ENCODE results near the gene YWHAB.
"Not testable (repeated sequence)": the region's sequence is repeated elsewhere in the genome, so short reads cannot be mapped to it uniquely, and the experiment has no call there.

YWHAB gene

DNA sequence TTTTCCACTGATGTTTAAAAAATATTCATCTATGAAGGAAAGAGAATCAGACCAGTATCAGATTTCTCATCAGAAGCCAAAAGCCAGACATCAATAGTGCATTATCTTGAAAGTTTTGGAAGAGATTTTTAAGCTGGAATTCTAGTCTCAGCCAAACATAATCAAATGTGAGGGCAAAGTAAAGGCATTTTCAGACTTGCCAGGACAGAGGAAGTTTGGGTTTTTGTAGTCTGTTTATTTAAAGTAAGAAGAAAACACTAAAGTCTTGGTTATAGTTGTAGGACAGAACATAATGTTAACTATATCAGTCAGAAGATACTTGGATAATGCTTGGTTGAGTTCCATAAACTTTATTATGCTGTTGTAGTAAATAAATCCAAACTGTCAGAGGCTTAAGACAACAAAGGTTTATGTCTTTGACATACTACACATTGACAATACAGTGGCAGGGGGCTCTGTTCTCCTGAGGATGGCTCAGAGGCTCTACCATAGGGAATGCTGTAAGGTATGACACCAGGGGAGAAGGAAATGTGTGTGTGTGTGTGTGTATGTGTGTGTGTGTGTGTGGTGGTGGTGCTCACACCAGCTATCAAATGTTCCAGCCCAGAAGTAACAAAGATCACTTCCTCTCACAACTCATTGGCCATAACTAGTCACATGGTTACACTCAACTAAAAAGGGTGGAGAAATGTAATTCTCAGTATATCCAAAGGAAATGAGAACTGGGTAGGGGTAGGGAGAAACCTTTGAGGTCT is 26.7 kb upstream of the YWHAB start:
- no peak overlapping the region for H3K4me3 Mint-ChIP-seq
- peaks cover 31% of the 10 kb centered on the region for H3K4me1 Mint-ChIP-seq
- no peak for DNase-seq
- no peaks in the 10 kb centered on the region for H3K27me3 Mint-ChIP-seq
- no peak for ATAC-seq
- H3K27ac Mint-ChIP-seq = no peak overlapping the region
- H3K9me3 Mint-ChIP-seq = peaks cover 0 to 4% of the 10 kb centered on the region in 2 donors

DNA sequence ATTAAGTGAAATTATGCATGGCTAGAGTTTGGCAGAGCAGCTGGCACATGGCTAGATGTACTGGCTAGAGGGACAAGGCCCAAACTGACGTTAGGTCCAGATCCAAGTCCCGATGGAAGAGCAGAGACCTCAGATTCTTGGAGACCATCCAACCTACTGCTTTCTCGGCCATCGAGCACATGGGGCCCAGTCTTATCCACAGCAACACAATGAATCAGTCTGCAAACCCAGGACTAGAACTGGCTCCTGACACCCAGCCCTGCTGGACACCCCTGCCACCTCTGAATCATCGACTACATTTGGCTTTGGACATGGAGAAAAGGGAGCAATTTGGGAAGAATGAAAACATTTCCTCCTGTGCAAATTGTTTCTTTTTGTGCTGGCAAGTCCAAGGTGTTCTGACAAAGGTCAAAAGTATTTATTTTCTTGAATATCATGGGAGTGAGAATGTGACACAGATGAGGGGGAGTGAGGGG is 23.9 kb upstream of the YWHAB start:
- ATAC-seq = no peak
- H3K9me3 Mint-ChIP-seq = peaks cover 0 to 2% of the 10 kb centered on the region in 2 donors
- no peak overlapping the region for H3K27ac Mint-ChIP-seq
- H3K4me3 Mint-ChIP-seq = no peak overlapping the region
- H3K4me1 Mint-ChIP-seq = peaks cover 36% of the 10 kb centered on the region
- H3K27me3 Mint-ChIP-seq = no peaks in the 10 kb centered on the region
- no peak for DNase-seq

DNA sequence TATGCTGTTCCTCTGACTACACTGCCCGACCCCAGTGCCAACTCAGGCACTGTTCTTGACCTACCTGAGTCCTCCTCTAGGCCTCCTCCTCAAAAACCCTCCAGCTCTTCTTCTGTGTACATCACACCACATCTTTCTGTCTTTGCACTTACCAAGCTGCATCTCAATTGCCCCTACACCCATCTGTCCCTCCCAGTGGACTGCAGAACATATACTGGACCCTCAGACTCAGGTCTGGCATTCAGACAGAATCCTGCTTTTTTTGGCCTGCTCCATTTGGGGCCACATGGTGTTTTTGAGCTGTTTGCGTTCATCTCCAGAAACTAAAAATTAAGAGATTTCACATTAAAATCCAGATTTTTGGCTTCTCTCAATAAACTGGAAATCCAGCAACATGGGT is 23.2 kb upstream of the YWHAB start:
- Mint-ChIP-seq H3K27ac (peak overlapping the region in 1 of 2 donors; percentile 1), H3K27me3 (no peaks in the 10 kb centered on the region), H3K9me3 (no peaks in the 10 kb centered on the region), H3K4me1 (peaks cover 37% of the 10 kb centered on the region), H3K4me3 (no peak overlapping the region)
- ATAC-seq = no peak
- no peak for DNase-seq

DNA sequence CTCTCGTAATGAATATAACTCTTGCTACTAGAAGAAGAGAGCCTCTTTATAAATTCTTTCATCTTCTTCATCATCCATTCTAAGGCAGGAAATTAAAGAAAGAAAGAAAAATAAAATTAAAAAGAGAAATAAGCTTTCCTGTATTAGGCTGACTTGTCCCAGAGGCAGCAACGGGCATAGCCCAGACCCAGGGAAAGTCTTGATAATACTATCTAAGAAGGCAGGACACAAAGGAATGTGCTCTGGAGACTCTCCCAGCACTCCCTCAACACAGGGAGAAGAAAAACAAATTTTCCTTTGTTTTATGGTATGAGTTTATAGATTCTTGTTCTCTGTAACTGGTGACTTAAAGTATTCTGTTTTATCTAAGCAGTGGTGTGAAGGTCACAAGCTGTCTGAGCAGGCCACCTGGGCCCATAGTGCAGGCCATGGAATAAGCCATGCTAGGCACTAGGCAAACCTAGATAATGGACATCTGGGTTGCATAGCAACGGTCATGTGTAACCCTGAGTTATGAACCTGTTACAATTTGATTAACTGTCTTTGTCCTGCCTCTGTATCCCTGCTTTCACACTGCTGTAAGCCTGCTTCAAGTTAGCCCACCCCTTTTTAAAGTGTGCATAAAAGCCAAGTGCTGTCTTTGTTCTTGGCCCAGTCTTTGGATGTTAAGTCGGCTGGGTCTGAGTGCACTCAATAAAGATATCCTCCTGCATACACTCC is 22.0 kb upstream of the YWHAB start:
- not testable (repeated sequence) for ATAC-seq

DNA sequence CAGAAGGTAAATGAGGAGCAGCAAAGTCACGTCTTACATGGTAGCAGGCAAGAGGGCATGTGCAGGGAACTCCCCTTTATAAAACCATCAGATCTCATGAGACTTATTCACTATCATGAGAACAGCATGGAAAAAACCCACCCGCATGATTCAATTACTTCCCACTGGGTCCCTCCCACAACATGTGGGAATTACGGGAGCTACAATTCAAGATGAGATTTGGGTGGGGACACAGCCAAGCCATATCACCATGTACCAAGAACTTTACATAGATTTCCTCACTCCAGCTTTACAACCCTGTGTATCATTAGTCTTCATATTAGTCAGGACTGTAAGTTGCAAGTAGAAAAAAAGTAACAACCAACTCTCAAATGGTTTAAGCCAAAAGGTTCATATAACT is 21.0 kb upstream of the YWHAB start:
- not testable (repeated sequence) for H3K9me3 Mint-ChIP-seq, H3K27me3 Mint-ChIP-seq, H3K27ac Mint-ChIP-seq, DNase-seq, ATAC-seq, H3K4me3 Mint-ChIP-seq
- peaks cover 34% of the 10 kb centered on the region for H3K4me1 Mint-ChIP-seq

More for the DNA sequence above, 22.0 kb upstream of the YWHAB start:
- not testable (repeated sequence) for H3K27ac Mint-ChIP-seq, H3K4me3 Mint-ChIP-seq, DNase-seq, H3K9me3 Mint-ChIP-seq, H3K27me3 Mint-ChIP-seq
- peaks cover 42% of the 10 kb centered on the region for H3K4me1 Mint-ChIP-seq

DNA sequence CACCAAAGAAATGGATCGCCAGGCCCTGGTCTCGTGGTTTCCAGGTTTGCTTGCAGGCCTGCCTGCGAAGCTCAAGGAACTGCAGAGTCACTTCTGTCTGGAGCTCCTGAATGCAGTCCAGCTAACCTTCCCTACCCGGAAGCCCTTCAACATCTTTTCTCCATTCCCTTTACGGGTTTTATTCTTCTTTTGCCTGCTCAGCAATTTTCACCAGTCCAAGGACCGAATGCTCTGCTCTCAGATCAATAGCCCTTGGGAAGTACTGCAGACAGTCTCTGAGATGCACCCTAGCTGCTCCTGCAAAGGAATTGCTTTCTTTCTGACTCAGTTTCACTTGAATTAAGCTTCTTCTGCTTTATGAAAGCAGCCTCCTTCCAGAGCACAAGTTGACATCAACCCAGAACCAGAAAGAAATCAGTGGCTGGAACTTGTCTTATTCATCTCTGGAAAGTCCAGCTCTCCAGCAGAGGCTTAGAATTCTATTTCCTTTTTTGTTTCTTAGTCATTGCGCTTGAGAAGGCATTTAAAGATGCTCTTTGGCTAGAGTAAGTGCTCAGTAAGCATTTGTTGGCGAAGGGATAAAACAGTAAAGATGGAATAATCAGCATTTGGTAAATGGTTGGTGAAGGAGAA is 18.7 kb upstream of the YWHAB start:
- Mint-ChIP-seq H3K4me3 (peak overlapping the region; percentile 69 to 79), H3K9me3 (no peaks in the 10 kb centered on the region), H3K27ac (no peak overlapping the region), H3K27me3 (peaks cover 8% of the 10 kb centered on the region), H3K4me1 (peaks cover 27% of the 10 kb centered on the region)
- no peak for ATAC-seq
- DNase-seq = no peak

DNA sequence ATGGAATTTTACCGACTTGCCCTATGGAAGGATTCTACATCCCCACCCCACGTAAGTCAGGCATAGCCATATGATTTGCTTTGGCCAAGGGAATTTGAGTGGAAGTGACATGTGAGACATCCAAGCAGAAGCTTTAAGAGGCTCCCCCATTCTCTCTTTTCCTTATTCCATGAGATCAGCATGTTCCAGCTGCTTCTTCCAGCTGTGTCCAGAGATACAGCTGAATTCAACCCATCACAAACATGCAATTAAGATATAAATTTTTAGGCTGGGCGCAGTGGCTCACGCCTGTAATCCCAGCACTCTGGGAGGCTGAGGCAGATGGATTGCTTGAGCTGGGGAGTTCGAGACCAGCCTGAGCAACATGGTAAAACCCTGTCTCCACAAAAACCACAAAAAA is 16.0 kb upstream of the YWHAB start:
- H3K27me3 Mint-ChIP-seq = peaks cover 8% of the 10 kb centered on the region
- ATAC-seq = no peak

DNA sequence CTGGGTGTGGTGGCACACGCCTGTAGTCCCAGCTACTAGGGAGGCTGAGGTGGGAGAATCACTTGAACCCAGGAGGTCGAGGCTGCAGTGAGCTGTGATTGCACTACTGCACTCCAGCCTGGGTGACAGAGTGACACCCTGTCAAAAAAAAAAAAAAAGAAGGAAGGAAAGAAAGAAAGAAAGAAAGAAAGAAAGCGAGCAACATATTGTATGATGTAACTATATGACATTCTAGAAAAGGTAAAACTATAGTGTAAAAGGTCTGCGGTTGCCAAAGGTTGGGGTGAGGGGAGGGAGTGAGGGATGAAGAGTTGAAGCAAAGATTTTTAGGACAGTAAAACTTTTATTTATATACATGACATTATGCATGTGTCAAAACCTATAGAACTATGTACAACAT is 3.1 kb upstream of the YWHAB start:
- ATAC-seq, H3K9me3 Mint-ChIP-seq, DNase-seq, H3K27ac Mint-ChIP-seq, H3K4me3 Mint-ChIP-seq, H3K27me3 Mint-ChIP-seq: not testable (repeated sequence)
- H3K4me1 Mint-ChIP-seq = peaks cover 38% of the 10 kb centered on the region

More for the DNA sequence above, 16.0 kb upstream of the YWHAB start:
- H3K4me1 Mint-ChIP-seq = peaks cover 11% of the 10 kb centered on the region
- no peak overlapping the region for H3K4me3 Mint-ChIP-seq
- no peak for DNase-seq
- no peaks in the 10 kb centered on the region for H3K9me3 Mint-ChIP-seq
- H3K27ac Mint-ChIP-seq = no peak overlapping the region

DNA sequence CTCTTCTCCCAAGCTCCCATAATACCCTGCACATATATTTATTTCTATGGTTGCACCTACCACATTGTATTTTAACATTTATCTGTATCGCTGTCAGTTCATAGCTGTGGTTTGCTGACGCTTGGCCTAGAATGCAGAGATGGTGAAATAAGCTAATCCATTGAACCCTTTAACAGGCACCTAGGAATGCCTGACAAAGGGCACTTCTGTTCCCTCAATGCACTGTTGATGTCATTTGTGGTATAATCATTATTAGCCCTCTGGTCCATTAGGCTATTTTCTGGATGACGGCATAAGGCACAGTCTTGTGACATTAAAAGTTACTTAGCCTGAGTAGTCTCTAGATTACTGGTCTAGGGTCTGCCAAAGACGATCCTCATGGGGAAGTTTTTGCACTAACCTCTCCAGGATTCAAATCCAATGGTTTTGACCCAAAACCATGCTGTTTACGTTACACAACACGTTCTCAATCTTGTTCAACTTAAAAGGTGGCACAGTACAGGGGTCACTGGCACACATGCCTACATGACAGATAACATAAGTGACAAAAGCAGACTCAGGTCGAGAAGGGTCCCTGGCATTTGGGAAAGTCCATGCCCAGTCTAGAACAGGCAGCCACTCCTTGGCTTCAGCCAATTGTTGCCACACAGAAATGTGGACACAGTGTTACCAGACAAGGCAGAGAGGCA is 2.1 kb upstream of the YWHAB start:
- peak overlapping the region; percentile 22 to 51 for H3K27ac Mint-ChIP-seq
- peaks cover 46% of the 10 kb centered on the region for H3K4me1 Mint-ChIP-seq
- no peak for ATAC-seq
- H3K4me3 Mint-ChIP-seq = no peak overlapping the region
- DNase-seq = no peak
- H3K27me3 Mint-ChIP-seq = no peaks in the 10 kb centered on the region
- H3K9me3 Mint-ChIP-seq = no peaks in the 10 kb centered on the region

DNA sequence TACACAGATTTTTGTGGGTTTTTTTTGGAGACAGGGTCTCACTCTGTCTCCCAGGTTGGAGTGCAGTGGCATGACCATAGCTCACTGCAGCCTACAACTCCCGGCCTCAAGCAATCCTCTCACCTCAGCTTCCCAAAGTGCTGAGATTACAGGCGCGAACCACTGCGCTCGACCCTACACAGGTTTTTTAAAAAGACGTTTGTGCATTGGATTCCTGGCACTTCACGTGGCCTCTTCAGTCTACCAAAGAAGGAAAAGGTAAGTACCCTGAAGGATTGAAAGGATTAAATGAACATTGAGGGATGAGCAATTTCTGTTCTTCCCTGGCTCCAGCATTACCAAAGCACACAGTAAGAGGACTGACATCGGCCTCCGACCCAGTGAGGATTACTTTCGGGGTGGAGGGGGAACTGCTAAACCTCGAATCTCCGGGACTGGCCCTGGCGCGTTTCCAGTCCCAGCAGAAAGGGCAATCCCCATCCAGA is 556 bp upstream of the YWHAB start:
- H3K27me3 Mint-ChIP-seq = no peaks in the 10 kb centered on the region
- peak overlapping the region; percentile 84 to 97 for H3K4me3 Mint-ChIP-seq
- H3K27ac Mint-ChIP-seq = peak overlapping the region; percentile 6 to 30
- peaks cover 62% of the 10 kb centered on the region for H3K4me1 Mint-ChIP-seq
- no peaks in the 10 kb centered on the region for H3K9me3 Mint-ChIP-seq
- ATAC-seq = peak; percentile 65
- DNase-seq = no peak

DNA sequence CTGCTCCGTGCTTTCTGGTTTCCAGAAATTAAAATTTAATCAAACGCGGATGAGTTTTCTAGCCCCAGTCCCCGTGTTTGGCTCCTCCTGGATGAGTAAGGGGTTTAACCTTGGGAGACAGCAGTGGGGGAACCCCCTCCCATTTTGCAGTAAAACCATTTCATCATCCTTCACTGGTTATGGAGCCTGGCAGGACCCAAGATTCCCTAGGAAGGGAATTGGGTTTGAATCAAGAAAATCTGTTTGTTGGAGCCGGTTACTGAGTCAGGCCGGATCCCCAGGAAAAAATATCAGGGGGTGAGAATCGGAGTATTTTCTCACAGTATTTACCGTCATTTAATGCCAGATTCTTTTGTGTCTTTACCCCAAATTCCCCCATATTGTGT is 754 bp downstream of the YWHAB start:
- H3K27me3 Mint-ChIP-seq = no peaks in the 10 kb centered on the region
- no peaks in the 10 kb centered on the region for H3K9me3 Mint-ChIP-seq
- H3K4me1 Mint-ChIP-seq = peaks cover 70% of the 10 kb centered on the region
- no peak for DNase-seq
- no peak for ATAC-seq
- H3K4me3 Mint-ChIP-seq = peak overlapping the region; percentile 97 to 98
- peak overlapping the region; percentile 97 to 98 for H3K27ac Mint-ChIP-seq

DNA sequence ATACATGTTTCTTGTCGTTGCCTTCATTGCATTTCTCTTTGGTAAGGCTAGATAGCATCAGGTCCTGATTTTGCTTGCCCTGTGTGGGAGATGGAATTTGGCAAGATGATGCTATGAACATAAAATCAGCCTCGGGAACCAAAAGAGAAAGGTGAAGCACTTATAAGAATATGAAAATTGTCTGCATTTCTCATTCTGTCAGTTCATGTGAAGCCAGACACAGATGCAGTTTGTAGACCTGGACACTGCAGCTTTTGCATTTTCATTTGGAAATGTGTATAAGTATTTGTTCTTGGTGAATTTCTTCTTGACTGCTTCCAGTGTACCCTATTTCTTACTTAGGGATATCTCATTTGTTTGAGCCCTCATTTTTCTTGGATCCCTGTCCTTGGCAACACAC is 1.3 kb downstream of the YWHAB start:
- H3K4me1 Mint-ChIP-seq = peaks cover 70% of the 10 kb centered on the region
- no peak for ATAC-seq
- H3K9me3 Mint-ChIP-seq = no peaks in the 10 kb centered on the region

DNA sequence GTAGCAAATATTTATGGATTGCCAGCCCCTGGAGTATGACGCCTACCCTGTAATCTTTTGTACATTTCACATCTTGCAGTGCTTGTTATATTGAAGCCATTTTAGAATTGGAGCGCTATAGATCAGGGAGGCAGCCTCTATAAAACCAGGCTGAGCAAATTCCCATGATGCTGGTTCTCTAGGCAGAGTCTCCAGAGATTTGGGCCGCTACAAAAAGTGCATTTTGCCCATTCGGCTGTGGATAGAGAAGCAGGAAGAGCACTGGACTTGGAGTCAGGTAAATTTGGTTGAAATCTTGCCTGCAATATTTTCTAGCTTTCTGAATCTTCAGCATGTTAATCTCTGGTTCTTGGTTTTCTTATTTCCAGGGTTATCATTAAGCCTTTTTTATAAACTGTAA is 2.0 kb downstream of the YWHAB start:
- Mint-ChIP-seq H3K27ac (peak overlapping the region in 1 of 2 donors; percentile 15), H3K9me3 (no peaks in the 10 kb centered on the region), H3K4me1 (peaks cover 76% of the 10 kb centered on the region), H3K27me3 (no peaks in the 10 kb centered on the region), H3K4me3 (peak overlapping the region; percentile 97 to 98)
- DNase-seq (no peak), ATAC-seq (no peak)

More for the DNA sequence above, 1.3 kb downstream of the YWHAB start:
- peak overlapping the region; percentile 97 to 98 for H3K4me3 Mint-ChIP-seq
- H3K27me3 Mint-ChIP-seq = no peaks in the 10 kb centered on the region
- DNase-seq = no peak
- H3K27ac Mint-ChIP-seq = peak overlapping the region; percentile 78 to 98

DNA sequence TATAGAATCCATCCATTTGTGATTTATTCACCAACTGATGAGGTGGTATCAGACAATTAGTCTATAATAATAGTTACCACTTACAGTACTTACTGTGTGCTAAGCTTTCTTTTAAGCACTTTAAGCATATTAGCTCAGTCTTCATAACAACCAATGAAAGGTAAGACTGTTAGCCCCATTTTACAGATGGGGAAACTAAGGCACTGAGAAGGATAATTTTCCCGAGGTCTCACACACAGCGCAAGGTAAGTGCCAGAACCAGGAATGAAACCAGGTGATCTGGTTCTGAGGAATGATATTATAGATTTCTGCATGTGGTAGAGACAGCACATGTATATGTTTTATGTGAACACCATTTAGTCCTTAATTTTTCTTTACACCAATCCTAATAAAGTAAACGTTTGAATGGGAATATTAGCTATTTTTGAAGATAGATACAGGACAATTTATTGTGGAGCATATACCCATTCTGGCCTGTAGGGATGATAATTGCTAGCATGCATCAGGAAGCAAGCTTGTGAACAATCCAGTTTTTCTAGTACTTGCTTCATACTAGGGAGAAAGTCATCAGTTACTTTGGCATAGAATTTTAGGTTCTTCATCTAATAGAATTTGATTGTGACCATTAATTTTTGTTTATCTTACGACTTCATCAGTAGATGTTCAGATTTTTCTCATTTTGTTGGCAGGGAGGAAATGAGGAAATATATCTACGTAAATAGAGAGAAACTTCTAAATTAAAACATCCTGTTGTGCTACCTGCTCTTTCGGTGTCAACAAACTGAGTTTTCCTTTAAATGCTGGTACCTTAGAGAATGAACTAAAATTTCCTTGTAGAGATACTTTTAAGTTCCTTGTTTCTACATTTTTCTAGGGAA is 3.0 kb downstream of the YWHAB start:
- ATAC-seq (no peak), DNase-seq (no peak)
- Mint-ChIP-seq H3K9me3 (no peaks in the 10 kb centered on the region), H3K4me1 (peaks cover 74% of the 10 kb centered on the region), H3K27me3 (no peaks in the 10 kb centered on the region), H3K27ac (peak overlapping the region in 1 of 2 donors; percentile 30), H3K4me3 (peak overlapping the region; percentile 74 to 98)

Measured in stimulated activated naive CD8-positive, alpha-beta T cell treated with anti-CD3 and anti-CD28 coated beads, Interleukin-15, amount 100 ng/mL, for 72 hours (primary cell).